Measurements from ENCODE around the gene CRYGC.
"Not testable (repeated sequence)": the region's sequence is repeated elsewhere in the genome, so short reads cannot be mapped to it uniquely, and the experiment has no call there.

CRYGC gene

GRCh38 chr2:208135794-208136715, 6.4 kb upstream of the CRYGC start:
- DNase-seq, result no peak

DNA sequence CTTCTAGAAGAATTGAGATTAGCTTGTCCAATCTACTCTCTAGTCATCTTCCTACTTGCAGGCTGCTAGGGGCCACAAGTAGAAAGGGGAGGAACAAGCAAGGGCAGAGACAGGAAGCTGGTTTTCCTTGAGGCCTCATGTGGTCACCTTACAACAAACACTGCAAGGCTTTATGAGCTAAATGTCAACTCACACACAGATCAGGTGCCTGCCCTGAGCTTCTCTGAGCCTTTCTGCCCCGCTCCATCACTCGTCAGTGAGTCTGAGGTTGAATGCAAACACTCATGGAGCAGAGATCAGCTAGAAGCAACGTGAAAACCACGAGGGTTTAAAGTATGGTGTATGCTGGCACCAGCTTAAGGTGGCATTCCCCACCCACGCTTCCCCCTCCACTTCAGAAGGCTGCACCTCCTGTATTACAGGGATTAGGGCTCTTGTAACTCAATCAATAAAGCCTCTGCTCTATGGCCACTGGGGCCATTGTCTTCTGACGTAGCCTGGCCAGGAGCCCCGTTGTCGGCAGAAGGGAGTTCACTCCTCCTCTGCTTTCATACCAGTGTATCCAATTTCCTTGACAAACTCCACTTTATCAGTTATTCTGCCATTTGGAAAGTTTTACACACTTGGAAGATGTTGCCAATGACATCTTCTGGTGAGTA, 5.4 kb upstream of the CRYGC start:
- DNase-seq, result peak; percentile 34

GRCh38 chr2:208130712-208131110, 1.1 kb upstream of the CRYGC start:
- no peak for DNase-seq

DNA sequence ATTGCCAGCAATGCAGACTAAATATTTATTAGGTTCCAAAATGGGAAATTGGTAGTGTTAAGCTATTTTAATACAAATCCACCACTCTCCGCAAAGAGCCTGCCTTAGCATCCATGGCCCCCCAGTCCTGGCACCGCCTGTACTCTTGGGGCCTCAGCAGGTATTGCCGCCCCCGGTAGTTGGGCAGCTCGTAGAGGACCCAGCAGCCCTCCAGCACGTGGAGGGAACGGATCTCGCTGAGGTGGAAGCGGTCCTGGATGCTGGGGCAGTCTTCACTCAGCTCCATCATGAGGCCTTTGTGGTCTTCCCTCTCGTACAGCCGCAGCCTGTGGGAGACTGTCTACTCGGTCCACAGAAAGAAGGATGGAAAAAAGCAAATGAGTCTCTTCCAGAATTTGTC, 1.5 kb downstream of the CRYGC start:
- DNase-seq, result no peak

- DNase-seq, result no peak
Measured at GRCh38 chr2:208127090-208127489, 2.5 kb downstream of the CRYGC start.

DNA sequence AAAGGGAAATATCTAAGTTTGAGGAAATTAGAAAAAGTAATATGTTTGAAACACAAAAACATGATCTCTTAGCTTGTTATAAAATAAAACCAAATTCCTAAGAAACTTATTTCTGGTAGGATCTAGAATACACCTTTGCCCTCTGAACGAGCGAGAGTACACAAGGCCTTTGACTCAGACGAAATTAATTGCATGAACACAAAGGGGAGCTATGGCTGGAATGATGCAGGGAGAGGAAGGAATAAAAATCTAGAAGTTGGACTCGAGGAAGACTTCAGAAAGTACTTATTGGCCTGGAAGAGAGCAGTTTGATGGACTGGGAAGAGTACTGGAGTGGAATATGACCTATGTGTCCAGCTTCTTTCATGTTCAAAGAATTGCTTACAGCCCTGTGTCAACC, 4.4 kb downstream of the CRYGC start:
- DNase-seq, result no peak

GRCh38 chr2:208124013-208124715, 5.5 kb downstream of the CRYGC start, which contains the start of gene CRYGD:
Gene CRYGD (minus strand): TSS chr2:208124524. CDS start chr2:208124473, 51 bp downstream.
- DNase-seq, result not testable (repeated sequence)

GRCh38 chr2:208122248-208122647, 7.4 kb downstream of the CRYGC start:
- no peak for DNase-seq

DNA sequence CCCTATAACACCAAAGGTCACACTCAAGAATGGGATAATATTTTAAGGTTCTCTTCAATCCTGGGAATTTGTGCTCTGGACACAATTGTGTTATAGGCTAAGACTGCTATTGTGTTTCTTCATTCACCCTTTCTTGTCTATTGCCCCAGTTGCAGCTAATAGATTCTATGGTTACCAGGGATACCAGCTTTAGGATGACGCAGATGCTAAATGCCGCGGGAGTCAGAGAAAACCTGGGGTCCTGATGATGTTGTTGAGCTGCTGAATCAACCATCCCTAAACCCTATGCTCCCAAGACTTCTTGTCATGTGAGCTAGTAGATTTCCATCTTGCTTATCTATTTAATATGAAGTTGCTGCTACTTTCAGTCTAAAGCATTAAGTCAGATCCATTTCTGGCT, 10.7 kb downstream of the CRYGC start:
- DNase-seq, result no peak

DNA sequence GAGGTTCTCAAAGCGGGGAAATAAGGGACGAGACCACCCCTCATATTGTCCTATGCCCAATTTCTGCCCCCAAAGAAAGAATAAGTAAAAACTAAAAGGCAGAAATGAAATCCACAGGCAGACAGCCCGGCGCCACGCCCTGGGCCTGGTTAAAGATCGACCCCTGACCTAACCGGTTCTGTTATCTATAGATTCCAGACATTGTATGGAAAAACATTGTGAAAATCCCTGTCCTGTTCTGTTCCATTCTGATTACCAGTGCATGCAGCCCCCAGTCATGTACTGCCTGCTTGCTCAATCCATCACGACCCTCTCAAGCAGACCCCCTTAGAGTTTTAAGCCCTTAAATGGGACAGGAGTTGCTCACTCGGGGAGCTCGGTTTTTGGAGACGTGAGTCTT, 12.2 kb downstream of the CRYGC start:
- DNase-seq, result not testable (repeated sequence)

- no peak for DNase-seq
Measured at GRCh38 chr2:208112969-208113368, 16.7 kb downstream of the CRYGC start.

- DNase-seq, result not testable (repeated sequence)
Measured at GRCh38 chr2:208112273-208112745, 17.3 kb downstream of the CRYGC start.

- no peak for DNase-seq
Measured at GRCh38 chr2:208103616-208104015, 26.0 kb downstream of the CRYGC start.

- DNase-seq, result no peak
Measured at GRCh38 chr2:208101716-208102631, 27.7 kb downstream of the CRYGC start.

- DNase-seq, result no peak
Measured at GRCh38 chr2:208099682-208100470, 29.8 kb downstream of the CRYGC start.

- not testable (repeated sequence) for DNase-seq
Measured at GRCh38 chr2:208098701-208099100, 30.9 kb downstream of the CRYGC start.

GRCh38 chr2:208098267-208098666, 31.4 kb downstream of the CRYGC start:
- no peak for DNase-seq

- DNase-seq, result no peak
Measured at GRCh38 chr2:208097801-208098200, 31.8 kb downstream of the CRYGC start.

- DNase-seq, result no peak
Measured at GRCh38 chr2:208097313-208097712, 32.3 kb downstream of the CRYGC start.

- DNase-seq, result no peak
Measured at GRCh38 chr2:208096080-208096479, 33.5 kb downstream of the CRYGC start.

DNA sequence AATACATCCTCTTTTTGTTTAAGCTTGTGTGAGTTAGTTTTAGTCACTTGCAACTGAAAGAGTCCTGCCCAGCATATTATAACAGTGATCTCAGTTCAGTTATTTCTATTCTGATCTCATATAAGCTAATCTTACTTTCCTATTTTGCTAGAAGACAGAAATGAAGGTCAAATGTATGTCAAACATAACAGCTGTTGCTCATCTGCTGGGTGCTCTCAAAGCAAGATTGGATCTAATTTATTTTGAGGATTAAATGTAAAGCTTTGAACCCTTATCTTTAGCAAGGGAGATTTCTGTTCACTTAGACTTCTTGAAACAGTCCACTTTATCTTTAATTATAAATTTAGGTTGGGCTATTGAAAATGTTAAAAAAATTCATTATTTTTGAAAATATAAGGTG, 36.5 kb downstream of the CRYGC start:
- no peak for DNase-seq

All from activated CD4-positive, alpha-beta T cell treated with anti-CD3 and anti-CD28 coated beads, Interleukin-2, Interleukin-6, amounts not matched to agents 100 ng/mL and 50 ng/mL, durations not matched to agents 16 hours and 8 hours (primary cell).